ENCODE results near the gene TMEM175. TPM values are rescaled to one million over a fixed set of nuclear protein-coding genes. Genes with fewer than 3 reads are reported as not detected.
"Not testable (repeated sequence)": the region's sequence is repeated elsewhere in the genome, so short reads cannot be mapped to it uniquely, and the experiment has no call there.

The TMEM175 gene
- total and polyA plus RNA-seq, 2 donors (not counting 1 experiment from before 2014, with no cell fraction given), result 44.4 to 432 TPM

DNA sequence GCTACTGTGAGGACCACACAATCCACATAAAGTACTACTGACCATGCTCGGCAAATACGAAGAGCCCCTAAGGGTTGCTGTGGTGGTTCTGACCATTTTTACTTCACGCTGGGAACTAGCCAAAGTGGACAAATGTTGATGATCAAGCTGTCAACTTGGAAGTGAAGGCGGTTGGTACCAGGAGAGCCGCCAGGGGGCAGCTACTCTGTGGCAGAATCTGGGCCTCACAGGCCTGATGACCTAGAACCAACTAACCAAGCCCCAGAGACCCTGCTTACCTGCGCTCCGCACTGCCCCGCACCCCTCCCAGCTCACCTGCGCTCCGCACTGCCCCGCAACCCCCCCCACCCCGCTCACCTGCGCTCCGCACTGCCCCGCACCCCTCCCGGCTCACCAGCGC, 5.7 kb upstream of the TMEM175 start:
- WGBS (ENCODE audit: insufficient coverage), result 91% methylated on average over 3 of the region's 17 CpGs
- peaks cover 74% of the 10 kb centered on the region for H3K4me1 Mint-ChIP-seq

DNA sequence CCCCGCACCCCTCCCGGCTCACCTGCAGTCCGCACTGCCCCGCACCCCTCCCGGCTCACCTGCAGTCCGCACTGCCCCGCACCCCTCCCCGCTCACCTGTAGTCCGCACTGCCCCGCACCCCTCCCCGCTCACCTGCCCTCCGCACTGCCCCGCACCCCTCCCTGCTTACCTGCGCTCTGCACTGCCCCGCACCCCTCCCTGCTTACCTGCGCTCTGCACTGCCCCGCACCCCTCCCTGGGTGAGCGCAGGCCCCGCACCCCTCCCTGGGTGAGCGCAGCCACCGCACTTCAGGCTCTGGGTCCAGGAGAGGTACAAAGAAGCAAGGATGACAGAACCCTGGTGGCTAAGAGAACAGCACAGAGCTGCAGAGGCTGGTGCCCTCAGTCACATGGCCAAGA, 4.7 kb upstream of the TMEM175 start:
- H3K4me3 ChIP-seq (ENCODE audit: control extremely low read depth in 1 of 5, extremely low read depth in 1 of 5, insufficient read depth in 1 of 5, low read depth in 2 of 5, low read length in 4 of 5); H3K27ac ChIP-seq (ENCODE audit: low read length in 2 of 2); H3K27me3 ChIP-seq (replicated peaks in 1 of 4; ENCODE audit: control extremely low read depth in 1 of 4, control insufficient read depth in 3 of 4, insufficient read depth in 4 of 4, low read length in 3 of 4); H3K4me2 ChIP-seq (replicated peaks; ENCODE audit: low read depth, low read length, poor library complexity, severe bottlenecking); H3K9me3 Mint-ChIP-seq (ENCODE audit: insufficient read depth); POLR2A ChIA-PET; H3K9me3 ChIP-seq (ENCODE audit: control extremely low read depth in 1 of 3, control insufficient read depth in 2 of 3, insufficient read depth in 1 of 3, low read length in 2 of 3); H3K4me3 Mint-ChIP-seq; H3K27me3 Mint-ChIP-seq; CTCF ChIA-PET; H3K9ac ChIP-seq (ENCODE audit: low read length); H3K27ac Mint-ChIP-seq; intact Hi-C loops (cut with micrococcal nuclease); ATAC-seq (ENCODE audit: low read depth); H2AFZ ChIP-seq (ENCODE audit: insufficient read depth, low read depth, low read length, poor library complexity, severe bottlenecking); DNase-seq: not testable (repeated sequence)
- Histone ChIP-seq H3K4me1 (ENCODE audit: control insufficient read depth in 2 of 2, insufficient read depth in 2 of 2, low read length in 2 of 2) (peaks cover 59 to 67% of the 10 kb centered on the region in 2 donors), H3K79me2 (ENCODE audit: control insufficient read depth, insufficient read depth, low read length) (peaks cover 86% of the 10 kb centered on the region), H4K20me1 (ENCODE audit: control insufficient read depth, insufficient read depth, low read length, poor library complexity, severe bottlenecking) (peaks cover 76% of the 10 kb centered on the region), H3K36me3 (replicated peaks in 1 of 2; ENCODE audit: control extremely low read depth in 1 of 2, control insufficient read depth in 1 of 2, extremely low read depth in 1 of 2, insufficient read depth in 2 of 2, low read length in 1 of 2) (peaks cover 0 to 14% of the 10 kb centered on the region in 2 experiments)
- peaks cover 77% of the 10 kb centered on the region for H3K4me1 Mint-ChIP-seq
- WGBS (ENCODE audit: insufficient coverage), result 100% methylated on average over 10 of the region's 21 CpGs

More for the DNA sequence above, 5.7 kb upstream of the TMEM175 start:
- peaks cover 0 to 14% of the 10 kb centered on the region in 2 experiments for H3K36me3 ChIP-seq (replicated peaks in 1 of 2; ENCODE audit: control extremely low read depth in 1 of 2, control insufficient read depth in 1 of 2, extremely low read depth in 1 of 2, insufficient read depth in 2 of 2, low read length in 1 of 2)
- ATAC-seq (ENCODE audit: low read depth), result no peak
- H3K4me2 ChIP-seq (replicated peaks; ENCODE audit: low read depth, low read length, poor library complexity, severe bottlenecking), result no peak overlapping the region
- no peaks in the 10 kb centered on the region for H3K27me3 ChIP-seq (replicated peaks in 1 of 4; ENCODE audit: control extremely low read depth in 1 of 4, control insufficient read depth in 3 of 4, insufficient read depth in 4 of 4, low read length in 3 of 4)
- Mint-ChIP-seq H3K27ac (no peak overlapping the region), H3K4me3 (peak overlapping the region; percentile 21), H3K9me3 (ENCODE audit: insufficient read depth) (no peaks in the 10 kb centered on the region), H3K27me3 (no peaks in the 10 kb centered on the region)
- intact Hi-C loops (cut with micrococcal nuclease), result no loop called here
- peaks cover 0 to 4% (median 0%) of the 10 kb centered on the region in 3 donors for H3K9me3 ChIP-seq (ENCODE audit: control extremely low read depth in 1 of 3, control insufficient read depth in 2 of 3, insufficient read depth in 1 of 3, low read length in 2 of 3)
- H2AFZ ChIP-seq (ENCODE audit: insufficient read depth, low read depth, low read length, poor library complexity, severe bottlenecking), result no peak overlapping the region
- H4K20me1 ChIP-seq (ENCODE audit: control insufficient read depth, insufficient read depth, low read length, poor library complexity, severe bottlenecking), result peaks cover 83% of the 10 kb centered on the region
- no peak overlapping the region for H3K9ac ChIP-seq (ENCODE audit: low read length)
- ChIA-PET POLR2A (no interaction called here), CTCF (interaction anchor here (0.6 kb wide), 1 partner anchor 319 kb away, joined by 3 read pairs; no protein-coding TSS in a partner anchor)
- no peak overlapping the region for H3K4me3 ChIP-seq (ENCODE audit: control extremely low read depth in 1 of 5, extremely low read depth in 1 of 5, insufficient read depth in 1 of 5, low read depth in 2 of 5, low read length in 4 of 5)
- TF ChIP-seq EZH2 (IDR thresholded peaks at IDR 0.05; ENCODE audit: borderline replicate concordance, insufficient read depth, low read depth, low read length, poor library complexity, severe bottlenecking), result no peak
- TF ChIP-seq, protein P1, sequence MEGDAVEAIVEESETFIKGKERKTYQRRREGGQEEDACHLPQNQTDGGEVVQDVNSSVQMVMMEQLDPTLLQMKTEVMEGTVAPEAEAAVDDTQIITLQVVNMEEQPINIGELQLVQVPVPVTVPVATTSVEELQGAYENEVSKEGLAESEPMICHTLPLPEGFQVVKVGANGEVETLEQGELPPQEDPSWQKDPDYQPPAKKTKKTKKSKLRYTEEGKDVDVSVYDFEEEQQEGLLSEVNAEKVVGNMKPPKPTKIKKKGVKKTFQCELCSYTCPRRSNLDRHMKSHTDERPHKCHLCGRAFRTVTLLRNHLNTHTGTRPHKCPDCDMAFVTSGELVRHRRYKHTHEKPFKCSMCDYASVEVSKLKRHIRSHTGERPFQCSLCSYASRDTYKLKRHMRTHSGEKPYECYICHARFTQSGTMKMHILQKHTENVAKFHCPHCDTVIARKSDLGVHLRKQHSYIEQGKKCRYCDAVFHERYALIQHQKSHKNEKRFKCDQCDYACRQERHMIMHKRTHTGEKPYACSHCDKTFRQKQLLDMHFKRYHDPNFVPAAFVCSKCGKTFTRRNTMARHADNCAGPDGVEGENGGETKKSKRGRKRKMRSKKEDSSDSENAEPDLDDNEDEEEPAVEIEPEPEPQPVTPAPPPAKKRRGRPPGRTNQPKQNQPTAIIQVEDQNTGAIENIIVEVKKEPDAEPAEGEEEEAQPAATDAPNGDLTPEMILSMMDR (IDR thresholded peaks at IDR 0.05), result peak; percentile 16
- DNase-seq, result no peak
- H3K4me1 ChIP-seq (ENCODE audit: control insufficient read depth in 2 of 2, insufficient read depth in 2 of 2, low read length in 2 of 2), result peaks cover 69 to 77% of the 10 kb centered on the region in 2 donors
- peaks cover 75% of the 10 kb centered on the region for H3K79me2 ChIP-seq (ENCODE audit: control insufficient read depth, insufficient read depth, low read length)
- H3K27ac ChIP-seq (ENCODE audit: low read length in 2 of 2), result no peak overlapping the region
